Loucy (cell line): ENCODE results near the gene SYPL1.

Source experiments
- CTCF ChIP-seq: fragments of 200-600 bp; sonication (generic); conservative IDR thresholded peaks from 2 replicates; pipeline ENCODE4 v1.5.1; 2014; ENCODE audit warnings: mild to moderate bottlenecking, antibody characterized with exemption, low read length
- EZH2phosphoT487 ChIP-seq: fragments of 200-600 bp; IDR thresholded peaks from 2 replicates; pipeline ENCODE4 v1.6.1; 2018; ENCODE audit warnings: antibody characterized with exemption, mild to moderate bottlenecking, moderate library complexity, borderline replicate concordance

GRCh38 chr7:106140406-106141173 lies 28.5 kb upstream of the SYPL1 start:
- TF ChIP-seq CTCF = no peak
- TF ChIP-seq EZH2phosphoT487 = no peak
